ENCODE results near the gene COL4A6.

COL4A6 gene

DNA sequence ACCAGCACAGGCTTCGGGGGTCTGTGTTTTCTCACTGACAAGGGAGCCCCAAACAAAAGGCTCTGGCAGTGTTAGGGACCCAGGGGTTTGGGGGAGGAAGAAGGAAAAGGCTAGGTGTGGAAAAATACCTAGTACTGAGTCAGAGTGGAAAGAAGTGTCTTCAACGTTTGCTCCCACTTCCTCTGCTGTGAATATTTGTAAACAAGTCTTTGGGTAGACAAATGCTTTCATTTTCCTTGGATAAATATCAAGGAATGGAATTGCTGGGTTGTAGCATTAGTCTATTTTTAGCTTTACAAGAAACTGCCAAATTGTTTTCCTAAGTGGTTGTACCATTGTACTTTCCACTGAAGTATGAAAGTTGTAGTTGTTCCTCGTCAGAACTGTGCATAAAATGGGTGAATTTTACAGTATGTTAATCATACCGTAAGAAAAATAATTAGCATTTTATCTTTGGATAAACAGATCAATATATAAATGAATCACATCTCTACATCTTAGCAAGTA is 18.8 kb upstream of the COL4A6 start:
- peak in 1 of 2 donors; percentile 13 for DNase-seq (ENCODE audit: low read depth in 2 of 2)
- H3K4me3 ChIP-seq (replicated peaks in 1 of 2; ENCODE audit: low read depth in 2 of 2, low read length in 2 of 2): no peak overlapping the region
- TF ChIP-seq, protein P1, sequence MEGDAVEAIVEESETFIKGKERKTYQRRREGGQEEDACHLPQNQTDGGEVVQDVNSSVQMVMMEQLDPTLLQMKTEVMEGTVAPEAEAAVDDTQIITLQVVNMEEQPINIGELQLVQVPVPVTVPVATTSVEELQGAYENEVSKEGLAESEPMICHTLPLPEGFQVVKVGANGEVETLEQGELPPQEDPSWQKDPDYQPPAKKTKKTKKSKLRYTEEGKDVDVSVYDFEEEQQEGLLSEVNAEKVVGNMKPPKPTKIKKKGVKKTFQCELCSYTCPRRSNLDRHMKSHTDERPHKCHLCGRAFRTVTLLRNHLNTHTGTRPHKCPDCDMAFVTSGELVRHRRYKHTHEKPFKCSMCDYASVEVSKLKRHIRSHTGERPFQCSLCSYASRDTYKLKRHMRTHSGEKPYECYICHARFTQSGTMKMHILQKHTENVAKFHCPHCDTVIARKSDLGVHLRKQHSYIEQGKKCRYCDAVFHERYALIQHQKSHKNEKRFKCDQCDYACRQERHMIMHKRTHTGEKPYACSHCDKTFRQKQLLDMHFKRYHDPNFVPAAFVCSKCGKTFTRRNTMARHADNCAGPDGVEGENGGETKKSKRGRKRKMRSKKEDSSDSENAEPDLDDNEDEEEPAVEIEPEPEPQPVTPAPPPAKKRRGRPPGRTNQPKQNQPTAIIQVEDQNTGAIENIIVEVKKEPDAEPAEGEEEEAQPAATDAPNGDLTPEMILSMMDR (IDR thresholded peaks at IDR 0.05; ENCODE audit: low read depth, low read length): no peak

DNA sequence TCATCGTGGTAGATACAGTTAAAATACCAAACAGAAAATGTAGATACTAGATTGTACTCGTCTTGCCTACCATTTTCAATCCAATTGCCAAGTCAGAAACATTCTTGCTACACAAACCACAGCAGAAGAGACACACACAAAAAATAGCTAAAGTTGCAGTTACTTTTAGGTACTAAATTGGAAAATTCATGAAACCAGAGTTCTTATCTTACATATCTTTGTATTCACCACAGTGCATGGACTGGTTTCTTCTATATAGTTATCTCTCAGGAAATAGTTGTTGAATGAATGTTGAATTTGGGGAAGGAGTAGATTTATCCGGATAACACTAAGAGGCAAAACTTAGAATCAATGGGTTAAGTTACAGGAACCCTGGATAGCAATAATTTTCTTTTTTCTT is 15.6 kb upstream of the COL4A6 start:
- H3K4me3 ChIP-seq (replicated peaks in 1 of 2; ENCODE audit: low read depth in 2 of 2, low read length in 2 of 2): no peak overlapping the region
- no peak for DNase-seq (ENCODE audit: low read depth in 2 of 2)
- TF ChIP-seq, protein P1 (IDR thresholded peaks at IDR 0.05; ENCODE audit: low read depth, low read length): no peak

DNA sequence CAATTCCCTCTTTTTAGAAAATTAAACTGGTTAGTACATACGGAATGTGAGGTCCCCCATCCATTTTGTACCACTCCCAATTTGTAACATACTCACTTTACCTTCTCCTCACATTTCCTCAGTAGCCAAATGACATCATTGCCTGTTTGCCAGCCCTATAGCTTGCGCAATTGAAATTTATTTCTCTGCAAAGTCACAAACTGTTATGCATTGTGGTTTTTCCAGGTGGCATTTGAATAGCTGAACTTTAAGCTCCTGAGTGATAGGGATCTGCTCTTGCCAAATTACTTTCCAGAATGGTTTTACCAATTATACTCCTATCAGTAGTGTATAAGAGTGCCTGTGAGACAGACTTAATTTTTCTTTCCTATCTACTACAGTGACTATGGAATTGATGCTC is 9.1 kb upstream of the COL4A6 start:
- peak in 1 of 2 donors; percentile 57 for DNase-seq (ENCODE audit: low read depth in 2 of 2)
- no peak overlapping the region for H3K4me3 ChIP-seq (replicated peaks in 1 of 2; ENCODE audit: low read depth in 2 of 2, low read length in 2 of 2)
- TF ChIP-seq, protein P1 (IDR thresholded peaks at IDR 0.05; ENCODE audit: low read depth, low read length): no peak

DNA sequence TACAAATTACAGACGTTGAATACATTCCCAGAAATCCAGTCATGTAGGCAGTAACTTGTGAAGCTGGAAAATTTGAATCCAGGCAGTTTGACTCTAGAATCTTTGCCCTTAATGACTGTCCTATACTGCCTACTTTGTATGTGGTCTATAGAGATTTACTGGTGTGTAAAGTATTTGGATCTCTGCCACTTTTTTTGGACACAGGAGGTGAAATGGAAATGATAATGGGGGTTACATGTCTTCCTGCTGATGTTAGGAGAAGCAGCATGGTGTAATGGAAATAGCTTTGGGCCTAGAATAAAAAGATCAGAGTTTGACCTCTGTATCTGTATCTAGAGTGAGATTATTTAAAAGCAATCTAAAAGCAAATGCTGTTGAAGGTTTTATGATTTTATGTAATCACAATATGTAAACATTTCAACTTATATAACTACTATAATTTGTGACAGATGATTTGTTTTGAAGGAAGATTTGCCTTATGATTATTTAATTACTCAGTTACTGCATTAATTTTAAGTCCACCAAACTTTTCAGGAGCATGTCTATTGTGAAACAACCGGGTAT is 4.8 kb upstream of the COL4A6 start:
- TF ChIP-seq, protein P1 (IDR thresholded peaks at IDR 0.05; ENCODE audit: low read depth, low read length): no peak
- no peak for DNase-seq (ENCODE audit: low read depth in 2 of 2)
- H3K4me3 ChIP-seq (replicated peaks in 1 of 2; ENCODE audit: low read depth in 2 of 2, low read length in 2 of 2): no peak overlapping the region

DNA sequence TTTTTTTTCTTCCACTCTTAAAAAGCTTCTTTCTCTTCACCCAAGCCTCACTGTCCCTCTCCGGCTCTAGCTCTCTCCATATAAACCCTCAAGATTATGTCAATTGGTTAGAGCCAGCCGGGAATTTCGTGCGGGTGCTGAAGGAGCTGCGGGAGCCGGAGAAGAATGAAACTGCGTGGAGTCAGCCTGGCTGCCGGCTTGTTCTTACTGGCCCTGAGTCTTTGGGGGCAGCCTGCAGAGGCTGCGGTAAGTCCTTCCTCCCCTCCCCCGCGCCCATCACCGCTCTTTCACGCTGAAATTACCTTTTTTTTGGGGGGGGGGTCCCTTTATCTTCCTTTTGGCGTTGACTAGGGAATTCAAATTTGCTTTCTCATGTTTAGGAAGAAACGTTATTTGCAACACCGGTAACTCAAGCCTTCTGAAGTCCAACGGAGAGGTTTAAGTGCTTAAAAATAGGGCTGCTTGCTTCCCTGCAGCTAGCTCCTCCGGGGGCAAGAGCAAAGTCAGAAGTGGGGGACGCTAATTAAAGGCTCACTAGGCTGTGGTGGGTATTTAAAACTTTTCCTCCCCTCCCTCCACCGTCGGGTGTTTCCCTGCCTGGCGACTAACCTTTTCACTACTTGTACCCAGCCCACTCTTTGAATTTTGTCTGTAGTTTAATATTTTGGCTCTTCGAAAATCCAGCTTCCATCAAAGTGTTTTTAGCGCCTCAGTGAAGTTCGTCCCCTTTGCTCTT is 1.9 kb upstream of the COL4A6 start:
- TF ChIP-seq, protein P1 (IDR thresholded peaks at IDR 0.05; ENCODE audit: low read depth, low read length): no peak
- DNase-seq (ENCODE audit: low read depth in 2 of 2): peak; percentile 37 to 38
- peak overlapping the region; percentile 61 to 65 for H3K4me3 ChIP-seq (replicated peaks in 1 of 2; ENCODE audit: low read depth in 2 of 2, low read length in 2 of 2)

DNA sequence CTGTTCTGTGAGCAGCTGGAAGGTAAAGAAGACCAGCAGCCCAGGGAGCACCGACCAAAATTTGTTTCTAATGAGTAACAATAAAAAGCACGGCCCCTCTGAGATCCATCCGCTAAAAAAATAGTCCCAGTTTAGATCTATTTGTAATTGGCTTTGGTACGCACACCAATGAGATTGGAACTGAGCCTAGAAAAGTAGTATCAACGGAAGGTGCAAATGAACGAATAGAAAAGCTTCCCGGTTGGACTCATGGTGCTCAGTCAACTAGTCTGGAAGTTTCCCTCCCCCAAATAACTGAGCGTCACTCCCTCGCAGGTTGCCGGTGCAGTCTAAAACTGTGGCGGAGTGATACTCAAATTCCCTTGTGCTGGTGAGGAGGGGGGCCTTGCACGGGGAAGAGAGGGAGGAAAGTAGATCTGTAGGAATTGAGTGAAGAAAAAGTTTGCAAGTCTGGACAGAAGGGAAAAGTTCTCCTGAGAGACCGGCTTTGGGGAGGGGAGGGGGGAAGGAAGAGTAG is 1.3 kb upstream of the COL4A6 start, which contains the start of gene COL4A5:
COL4A5 (plus strand) TSS at position 413 of the 517 bp plus-strand sequence. CDS start 288 bp downstream, outside the sequence.
- H3K4me3 ChIP-seq (replicated peaks in 1 of 2; ENCODE audit: low read depth in 2 of 2, low read length in 2 of 2): peak within 1 kb of the TSS; percentile 61 to 65
- TF ChIP-seq, protein P1 (IDR thresholded peaks at IDR 0.05; ENCODE audit: low read depth, low read length): no peak
- DNase-seq (ENCODE audit: low read depth in 2 of 2): peak; percentile 88 to 92

Data from cardiac fibroblast (primary cell).